ENCODE measurements around the gene PLEKHF1. TPM values are rescaled to one million over a fixed set of nuclear protein-coding genes. Genes with fewer than 3 reads are reported as not detected.

The PLEKHF1 gene
- total RNA-seq, 2 experiments from 2014 or later, result 42.4 to 64.1 TPM

GRCh38 chr19:29679598-29680210, 14.4 kb downstream of the PLEKHF1 start:
- H3K27me3 Mint-ChIP-seq, result no peaks in the 10 kb centered on the region
- H3K4me3 Mint-ChIP-seq, result peak overlapping the region; percentile 50
- CTCF ChIA-PET, result interaction anchor here (0.6 to 11.2 kb wide), 10 partner anchors 8 to 74 kb away, joined by 3 to 85 read pairs (median 6); partner anchors contain the start of genes C19orf12, PLEKHF1 and POP4
- H3K36me3 Mint-ChIP-seq, result peaks cover 22% of the 10 kb centered on the region
- ATAC-seq, result no peak
- DNase-seq, result no peak
- no peaks in the 10 kb centered on the region for H3K9me3 Mint-ChIP-seq (ENCODE audit: low read depth)
- H3K4me1 Mint-ChIP-seq, result peaks cover 75% of the 10 kb centered on the region
- H3K27ac Mint-ChIP-seq, result peak overlapping the region; percentile 90

DNA sequence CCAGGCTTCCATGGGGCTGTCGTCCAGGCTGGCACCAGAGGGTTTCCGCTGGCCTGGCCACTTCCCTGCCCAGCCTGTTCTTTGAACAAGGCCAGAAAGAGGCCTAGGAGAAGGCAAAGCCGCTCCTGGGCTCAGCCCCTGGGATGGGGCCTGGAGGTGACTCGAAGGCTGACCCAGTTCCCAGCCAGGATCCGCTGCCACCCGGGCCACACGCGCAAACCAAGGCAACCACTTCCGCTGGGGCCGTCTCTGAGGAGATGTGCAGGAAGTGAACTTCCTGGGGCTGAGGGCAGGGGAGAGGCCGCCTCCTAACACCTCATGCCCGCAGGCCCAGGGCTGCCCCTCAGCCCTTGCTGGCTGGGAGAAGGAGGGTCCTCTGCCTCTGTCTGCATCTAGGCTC, 15.2 kb downstream of the PLEKHF1 start:
- Mint-ChIP-seq H3K27ac (peak overlapping the region; percentile 85), H3K4me3 (peak overlapping the region; percentile 43), H3K4me1 (peaks cover 73% of the 10 kb centered on the region), H3K36me3 (peaks cover 18% of the 10 kb centered on the region), H3K27me3 (no peaks in the 10 kb centered on the region), H3K9me3 (ENCODE audit: low read depth) (no peaks in the 10 kb centered on the region)
- CTCF ChIA-PET, result interaction anchor here (0.6 to 11.2 kb wide), 11 partner anchors 9 to 70 kb away, joined by 3 to 85 read pairs (median 9); partner anchors contain the start of gene PLEKHF1
- DNase-seq, result peak; percentile 95
- peak; percentile 89 for ATAC-seq

- DNase-seq, result no peak
- H3K27ac Mint-ChIP-seq, result peak overlapping the region; percentile 85
- ATAC-seq, result peak; percentile 4
- H3K36me3 Mint-ChIP-seq, result peaks cover 15% of the 10 kb centered on the region
- H3K4me3 Mint-ChIP-seq, result peak overlapping the region; percentile 43
- CTCF ChIA-PET, result interaction anchor here (1.0 to 11.2 kb wide), 10 partner anchors 9 to 74 kb away, joined by 3 to 85 read pairs (median 10); partner anchors contain the start of genes PLEKHF1 and POP4
- peaks cover 68% of the 10 kb centered on the region for H3K4me1 Mint-ChIP-seq
- no peaks in the 10 kb centered on the region for H3K9me3 Mint-ChIP-seq (ENCODE audit: low read depth)
- no peaks in the 10 kb centered on the region for H3K27me3 Mint-ChIP-seq
Measured at GRCh38 chr19:29680937-29681336, 15.7 kb downstream of the PLEKHF1 start.

- DNase-seq (no peak), ATAC-seq (no peak)
- peaks cover 61% of the 10 kb centered on the region for H3K4me1 Mint-ChIP-seq
- peak overlapping the region; percentile 36 for H3K4me3 Mint-ChIP-seq
- H3K27me3 Mint-ChIP-seq, result no peaks in the 10 kb centered on the region
- CTCF ChIA-PET, result interaction anchor here (0.9 to 11.2 kb wide), 11 partner anchors 9 to 75 kb away, joined by 3 to 85 read pairs (median 9); partner anchors contain the start of genes C19orf12, PLEKHF1 and POP4
- peaks cover 10% of the 10 kb centered on the region for H3K36me3 Mint-ChIP-seq
- H3K9me3 Mint-ChIP-seq (ENCODE audit: low read depth), result no peaks in the 10 kb centered on the region
- H3K27ac Mint-ChIP-seq, result peak overlapping the region; percentile 85
Measured at GRCh38 chr19:29681422-29682235, 16.4 kb downstream of the PLEKHF1 start.

GRCh38 chr19:29682236-29682895, 17.1 kb downstream of the PLEKHF1 start:
- CTCF ChIA-PET, result interaction anchor here (0.9 to 11.2 kb wide), 9 partner anchors 8 to 76 kb away, joined by 3 to 85 read pairs (median 10); partner anchors contain the start of genes C19orf12, PLEKHF1 and POP4
- ATAC-seq (no peak), DNase-seq (no peak)
- Mint-ChIP-seq H3K4me1 (peaks cover 60% of the 10 kb centered on the region), H3K27ac (no peak overlapping the region), H3K36me3 (peaks cover 6% of the 10 kb centered on the region), H3K9me3 (ENCODE audit: low read depth) (no peaks in the 10 kb centered on the region), H3K27me3 (no peaks in the 10 kb centered on the region), H3K4me3 (no peak overlapping the region)

DNA sequence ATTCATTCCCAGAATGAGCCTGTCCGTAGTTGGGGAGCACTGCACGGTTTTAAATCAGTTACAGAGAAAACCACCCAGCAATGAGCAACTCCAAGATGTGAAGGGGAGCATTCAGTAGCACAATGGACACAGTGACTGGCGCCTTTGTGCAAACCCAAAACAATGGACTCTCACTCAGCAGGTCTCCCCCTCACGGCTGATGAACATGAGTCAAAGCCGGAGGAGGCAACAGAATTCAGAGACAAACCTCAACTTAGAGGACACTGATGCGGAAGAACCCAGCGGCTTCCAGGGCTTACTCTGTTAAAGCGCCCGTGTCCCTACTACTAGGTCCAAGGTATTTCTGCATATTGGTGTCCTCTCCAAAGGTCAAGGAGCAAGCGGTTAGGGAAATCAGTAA, 17.7 kb downstream of the PLEKHF1 start:
- Mint-ChIP-seq H3K4me3 (no peak overlapping the region), H3K36me3 (peaks cover 3% of the 10 kb centered on the region), H3K27me3 (no peaks in the 10 kb centered on the region), H3K9me3 (ENCODE audit: low read depth) (no peaks in the 10 kb centered on the region), H3K4me1 (peaks cover 60% of the 10 kb centered on the region), H3K27ac (no peak overlapping the region)
- DNase-seq, result no peak
- no peak for ATAC-seq
- CTCF ChIA-PET, result interaction anchor here (2.4 to 11.2 kb wide), 4 partner anchors 11 to 73 kb away, joined by 11 to 85 read pairs (median 14); partner anchors contain the start of gene PLEKHF1

DNA sequence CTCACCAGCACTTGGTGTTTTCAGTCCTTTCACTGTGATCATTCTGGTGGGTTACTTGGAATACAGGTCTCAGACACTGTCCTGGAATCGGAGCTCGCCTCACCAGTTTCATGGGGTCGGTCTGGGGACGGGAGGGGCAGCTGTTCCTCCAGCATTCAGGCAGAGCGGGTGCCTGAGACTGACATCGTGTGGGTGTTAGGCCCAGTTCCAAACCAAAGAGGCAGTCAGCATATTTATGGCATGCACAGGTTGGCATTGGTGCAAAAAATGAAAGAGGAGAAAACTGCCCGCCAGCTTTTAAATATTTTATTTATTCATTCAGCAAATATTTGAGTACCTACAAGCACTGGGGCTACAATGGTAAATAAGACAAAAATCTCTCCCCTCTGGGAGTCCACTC, 20.1 kb downstream of the PLEKHF1 start:
- peaks cover 10% of the 10 kb centered on the region for H3K36me3 Mint-ChIP-seq
- DNase-seq (no peak), ATAC-seq (no peak)
- peaks cover 55% of the 10 kb centered on the region for H3K4me1 Mint-ChIP-seq
- no peaks in the 10 kb centered on the region for H3K27me3 Mint-ChIP-seq
- H3K4me3 Mint-ChIP-seq, result no peak overlapping the region
- H3K9me3 Mint-ChIP-seq (ENCODE audit: low read depth), result peaks cover 4% of the 10 kb centered on the region
- CTCF ChIA-PET, result interaction anchor here (0.9 to 11.2 kb wide), 6 partner anchors 13 to 75 kb away, joined by 3 to 85 read pairs (median 10); partner anchors contain the start of gene PLEKHF1
- no peak overlapping the region for H3K27ac Mint-ChIP-seq

GRCh38 chr19:29686285-29686805, 21.1 kb downstream of the PLEKHF1 start:
- CTCF ChIA-PET, result interaction anchor here (0.7 to 2.5 kb wide), 5 partner anchors 14 to 76 kb away, joined by 3 to 14 read pairs (median 5); partner anchors contain the start of gene PLEKHF1
- Mint-ChIP-seq H3K4me1 (peaks cover 53% of the 10 kb centered on the region), H3K36me3 (peaks cover 10% of the 10 kb centered on the region), H3K4me3 (no peak overlapping the region), H3K27ac (no peak overlapping the region), H3K27me3 (no peaks in the 10 kb centered on the region), H3K9me3 (ENCODE audit: low read depth) (peaks cover 4% of the 10 kb centered on the region)
- no peak for DNase-seq
- no peak for ATAC-seq

GRCh38 chr19:29687244-29687896, 22.1 kb downstream of the PLEKHF1 start:
- H3K4me1 Mint-ChIP-seq, result peaks cover 49% of the 10 kb centered on the region
- CTCF ChIA-PET, result interaction anchor here (0.6 to 8.3 kb wide), 8 partner anchors 15 to 78 kb away, joined by 3 to 171 read pairs (median 5); partner anchors contain the start of genes PLEKHF1 and POP4
- ATAC-seq (no peak), DNase-seq (no peak)
- H3K27ac Mint-ChIP-seq, result no peak overlapping the region
- no peak overlapping the region for H3K4me3 Mint-ChIP-seq
- H3K27me3 Mint-ChIP-seq, result no peaks in the 10 kb centered on the region
- peaks cover 4% of the 10 kb centered on the region for H3K9me3 Mint-ChIP-seq (ENCODE audit: low read depth)
- H3K36me3 Mint-ChIP-seq, result peaks cover 10% of the 10 kb centered on the region

GRCh38 chr19:29687897-29688728, 22.9 kb downstream of the PLEKHF1 start:
- Mint-ChIP-seq H3K36me3 (peaks cover 10% of the 10 kb centered on the region), H3K9me3 (ENCODE audit: low read depth) (peaks cover 4% of the 10 kb centered on the region), H3K4me1 (peaks cover 44% of the 10 kb centered on the region), H3K27me3 (no peaks in the 10 kb centered on the region), H3K27ac (no peak overlapping the region), H3K4me3 (no peak overlapping the region)
- CTCF ChIA-PET, result interaction anchor here (0.6 to 8.3 kb wide), 5 partner anchors 16 to 79 kb away, joined by 3 to 193 read pairs (median 5); partner anchors contain the start of genes C19orf12 and POP4
- ATAC-seq (no peak), DNase-seq (no peak)

DNA sequence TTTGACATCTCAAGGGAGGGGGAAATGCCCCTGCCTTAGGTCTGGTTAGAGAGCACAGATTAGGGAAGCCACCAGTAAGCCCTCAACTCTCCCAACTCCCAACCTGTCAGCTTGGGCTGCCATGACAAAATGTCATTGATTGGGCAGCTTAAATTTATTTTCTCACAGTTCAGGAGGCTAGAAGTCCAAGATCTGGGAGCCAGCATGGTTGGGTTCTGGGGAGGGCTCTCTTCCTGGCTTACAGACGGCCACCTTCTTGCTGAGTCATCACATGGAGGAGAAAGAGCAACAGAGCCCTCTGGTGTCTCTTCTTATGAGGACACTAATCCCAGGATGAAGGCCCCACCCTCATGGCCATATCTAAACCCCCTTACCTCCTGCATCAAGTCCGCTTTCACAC, 25.6 kb downstream of the PLEKHF1 start:
- H3K27ac Mint-ChIP-seq, result peak overlapping the region; percentile 72
- no peaks in the 10 kb centered on the region for H3K27me3 Mint-ChIP-seq
- CTCF ChIA-PET, result interaction anchor here (0.6 to 8.3 kb wide), 18 partner anchors 9 to 93 kb away, joined by 3 to 193 read pairs (median 6); partner anchors contain the start of genes C19orf12, PLEKHF1 and POP4
- ATAC-seq (peak; percentile 80), DNase-seq (peak; percentile 78)
- peaks cover 4% of the 10 kb centered on the region for H3K9me3 Mint-ChIP-seq (ENCODE audit: low read depth)
- peaks cover 10% of the 10 kb centered on the region for H3K36me3 Mint-ChIP-seq
- peaks cover 38% of the 10 kb centered on the region for H3K4me1 Mint-ChIP-seq
- H3K4me3 Mint-ChIP-seq, result no peak overlapping the region
